Suprapubic skin (tissue), 4 donors: ENCODE results near the gene ACTR8.

Experiments used
- POLR2A ChIP-seq, 2 donors: fragments of 450-650 bp; IDR thresholded peaks; one replicate each; pipeline ENCODE4 v1.6.1; 2017; ENCODE audit warnings: antibody characterized with exemption in 2 of 2, mild to moderate bottlenecking in 2 of 2, moderate library complexity in 2 of 2
- POLR2AphosphoS5 ChIP-seq, 3 donors: sonication (generic); formaldehyde crosslinking; IDR thresholded peaks; one replicate each; pipeline ENCODE4 v1.6.1; 2017; ENCODE audit warnings: antibody characterized with exemption in 3 of 3
- TF ChIP-seq, protein P1 (sequence below), 2 donors: fragments of 200-600 bp in 1 of 2; fragments of 450-650 bp in 1 of 2; sonication (generic) in 1 of 2; IDR thresholded peaks; one replicate each; pipeline ENCODE4 v1.5.1; 2016 to 2019; ENCODE audit warnings: antibody characterized with exemption in 2 of 2, mild to moderate bottlenecking in 1 of 2, moderate library complexity in 1 of 2

- TF ChIP-seq, protein P1, sequence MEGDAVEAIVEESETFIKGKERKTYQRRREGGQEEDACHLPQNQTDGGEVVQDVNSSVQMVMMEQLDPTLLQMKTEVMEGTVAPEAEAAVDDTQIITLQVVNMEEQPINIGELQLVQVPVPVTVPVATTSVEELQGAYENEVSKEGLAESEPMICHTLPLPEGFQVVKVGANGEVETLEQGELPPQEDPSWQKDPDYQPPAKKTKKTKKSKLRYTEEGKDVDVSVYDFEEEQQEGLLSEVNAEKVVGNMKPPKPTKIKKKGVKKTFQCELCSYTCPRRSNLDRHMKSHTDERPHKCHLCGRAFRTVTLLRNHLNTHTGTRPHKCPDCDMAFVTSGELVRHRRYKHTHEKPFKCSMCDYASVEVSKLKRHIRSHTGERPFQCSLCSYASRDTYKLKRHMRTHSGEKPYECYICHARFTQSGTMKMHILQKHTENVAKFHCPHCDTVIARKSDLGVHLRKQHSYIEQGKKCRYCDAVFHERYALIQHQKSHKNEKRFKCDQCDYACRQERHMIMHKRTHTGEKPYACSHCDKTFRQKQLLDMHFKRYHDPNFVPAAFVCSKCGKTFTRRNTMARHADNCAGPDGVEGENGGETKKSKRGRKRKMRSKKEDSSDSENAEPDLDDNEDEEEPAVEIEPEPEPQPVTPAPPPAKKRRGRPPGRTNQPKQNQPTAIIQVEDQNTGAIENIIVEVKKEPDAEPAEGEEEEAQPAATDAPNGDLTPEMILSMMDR (IDR thresholded peaks at IDR 0.05): no peak
- TF ChIP-seq POLR2AphosphoS5 (IDR thresholded peaks at IDR 0.05): no peak
- TF ChIP-seq POLR2A (IDR thresholded peaks at IDR 0.05): no peak
Measured at GRCh38 chr3:53841296-53841695, 40.7 kb downstream of the ACTR8 start.
